Breast epithelium (tissue), 3 donors: ENCODE measurements around the gene PSAP.

Experiments used
- POLR2AphosphoS5 ChIP-seq, 3 donors: sonication (generic); formaldehyde crosslinking; IDR thresholded peaks; one replicate each; pipeline ENCODE4 v1.6.1; 2017; ENCODE audit warnings: antibody characterized with exemption in 3 of 3
- TF ChIP-seq, protein P1 (sequence below), 3 donors: fragments of 450-650 bp; IDR thresholded peaks; one replicate each; pipeline ENCODE4 v1.5.1; 2016 to 2017; ENCODE audit warnings: antibody characterized with exemption in 3 of 3, mild to moderate bottlenecking in 3 of 3, moderate library complexity in 3 of 3

DNA sequence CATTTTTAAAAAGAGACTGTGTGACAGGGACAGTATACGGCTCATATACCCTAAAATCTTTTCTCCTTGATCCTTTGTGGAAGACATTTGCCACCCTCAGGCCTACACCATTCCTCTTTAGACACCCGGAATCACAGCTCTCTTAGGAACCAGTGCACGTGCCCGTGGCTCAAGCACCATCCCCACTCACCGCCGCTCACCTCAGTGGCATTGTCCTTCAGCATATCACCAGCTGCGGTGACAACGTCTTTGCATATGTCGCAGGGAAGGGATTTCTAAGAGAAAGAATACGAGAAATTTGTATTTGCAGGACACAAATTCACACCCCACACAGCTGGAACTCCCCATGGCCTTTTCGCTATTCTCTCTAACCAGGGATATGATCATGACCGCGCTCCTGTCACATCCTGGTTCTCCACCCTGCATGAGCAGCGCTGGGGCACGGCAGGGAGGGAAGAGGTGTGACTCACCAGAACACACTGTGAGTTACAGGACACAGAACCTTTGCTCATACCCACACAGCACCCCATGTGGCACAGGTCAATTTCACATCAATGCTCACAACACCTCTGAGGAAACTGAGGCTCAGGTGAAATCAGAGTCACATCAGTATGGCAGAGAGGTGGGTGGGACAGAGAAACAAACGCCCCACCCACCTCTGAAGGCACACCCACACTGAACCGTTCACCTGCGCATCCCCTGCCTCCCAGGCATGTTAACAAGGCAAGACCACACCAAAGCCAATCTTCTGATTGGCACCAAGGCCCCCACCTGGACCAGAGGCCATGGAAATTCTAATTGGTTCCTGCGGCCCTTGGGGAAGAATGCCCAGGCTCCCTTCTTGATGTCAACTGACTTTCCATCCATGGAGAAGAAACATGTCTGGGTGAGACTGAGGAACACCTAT lies 19.2 kb downstream of the PSAP start:
- TF ChIP-seq, protein P1, sequence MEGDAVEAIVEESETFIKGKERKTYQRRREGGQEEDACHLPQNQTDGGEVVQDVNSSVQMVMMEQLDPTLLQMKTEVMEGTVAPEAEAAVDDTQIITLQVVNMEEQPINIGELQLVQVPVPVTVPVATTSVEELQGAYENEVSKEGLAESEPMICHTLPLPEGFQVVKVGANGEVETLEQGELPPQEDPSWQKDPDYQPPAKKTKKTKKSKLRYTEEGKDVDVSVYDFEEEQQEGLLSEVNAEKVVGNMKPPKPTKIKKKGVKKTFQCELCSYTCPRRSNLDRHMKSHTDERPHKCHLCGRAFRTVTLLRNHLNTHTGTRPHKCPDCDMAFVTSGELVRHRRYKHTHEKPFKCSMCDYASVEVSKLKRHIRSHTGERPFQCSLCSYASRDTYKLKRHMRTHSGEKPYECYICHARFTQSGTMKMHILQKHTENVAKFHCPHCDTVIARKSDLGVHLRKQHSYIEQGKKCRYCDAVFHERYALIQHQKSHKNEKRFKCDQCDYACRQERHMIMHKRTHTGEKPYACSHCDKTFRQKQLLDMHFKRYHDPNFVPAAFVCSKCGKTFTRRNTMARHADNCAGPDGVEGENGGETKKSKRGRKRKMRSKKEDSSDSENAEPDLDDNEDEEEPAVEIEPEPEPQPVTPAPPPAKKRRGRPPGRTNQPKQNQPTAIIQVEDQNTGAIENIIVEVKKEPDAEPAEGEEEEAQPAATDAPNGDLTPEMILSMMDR (IDR thresholded peaks at IDR 0.05), result no peak
- TF ChIP-seq POLR2AphosphoS5 (IDR thresholded peaks at IDR 0.05), result no peak
